Measurements from ENCODE around the gene TKT.

TKT gene

GRCh38 chr3:53195066-53195450 is 60.8 kb downstream of the TKT start:
- H3K36me3 ChIP-seq (replicated peaks; ENCODE audit: low read depth, low read length) = peaks cover 35% of the 10 kb centered on the region
- H3K27me3 ChIP-seq (ENCODE audit: low read depth, low read length) = no peaks in the 10 kb centered on the region
- TF ChIP-seq EZH2phosphoT487 (IDR thresholded peaks at IDR 0.05; ENCODE audit: low read depth) (no peak), CTCF (IDR thresholded peaks at IDR 0.05; ENCODE audit: low read depth, low read length) (no peak)
- peaks cover 20% of the 10 kb centered on the region for H3K4me1 ChIP-seq (ENCODE audit: low read length)
- no peak overlapping the region for H3K4me3 ChIP-seq (ENCODE audit: low read length)
- H3K9me3 ChIP-seq (ENCODE audit: insufficient read depth, low read length) = no peaks in the 10 kb centered on the region
- no peaks in the 10 kb centered on the region for H4K20me1 ChIP-seq (ENCODE audit: insufficient read depth, low read length)
- no peak overlapping the region for H3K9ac ChIP-seq (ENCODE audit: low read length)
- no peak overlapping the region for H3K27ac ChIP-seq (ENCODE audit: low read length)
- H3K4me2 ChIP-seq (ENCODE audit: low read length) = no peak overlapping the region
- no peak overlapping the region for H2AFZ ChIP-seq (ENCODE audit: low read depth, low read length)
- peaks cover 7% of the 10 kb centered on the region for H3K79me2 ChIP-seq (ENCODE audit: low read length)

GRCh38 chr3:53194210-53195065 is 61.4 kb downstream of the TKT start:
- H3K79me2 ChIP-seq (ENCODE audit: low read length) = peaks cover 7% of the 10 kb centered on the region
- H3K4me2 ChIP-seq (ENCODE audit: low read length) = no peak overlapping the region
- H3K4me3 ChIP-seq (ENCODE audit: low read length) = no peak overlapping the region

GRCh38 chr3:53193466-53194209 is 62.2 kb downstream of the TKT start:
- H4K20me1 ChIP-seq (ENCODE audit: insufficient read depth, low read length) = no peaks in the 10 kb centered on the region
- H3K9ac ChIP-seq (ENCODE audit: low read length) = no peak overlapping the region
- peaks cover 20% of the 10 kb centered on the region for H3K4me1 ChIP-seq (ENCODE audit: low read length)
- H3K27ac ChIP-seq (ENCODE audit: low read length) = no peak overlapping the region
- no peak overlapping the region for H3K4me3 ChIP-seq (ENCODE audit: low read length)
- H3K9me3 ChIP-seq (ENCODE audit: insufficient read depth, low read length) = no peaks in the 10 kb centered on the region
- H3K79me2 ChIP-seq (ENCODE audit: low read length) = peaks cover 7% of the 10 kb centered on the region
- H3K4me2 ChIP-seq (ENCODE audit: low read length) = no peak overlapping the region
- H2AFZ ChIP-seq (ENCODE audit: low read depth, low read length) = no peak overlapping the region
- TF ChIP-seq CTCF (IDR thresholded peaks at IDR 0.05; ENCODE audit: low read depth, low read length) (no peak), EZH2phosphoT487 (IDR thresholded peaks at IDR 0.05; ENCODE audit: low read depth) (no peak)
- peaks cover 40% of the 10 kb centered on the region for H3K36me3 ChIP-seq (replicated peaks; ENCODE audit: low read depth, low read length)
- no peaks in the 10 kb centered on the region for H3K27me3 ChIP-seq (ENCODE audit: low read depth, low read length)

More at GRCh38 chr3:53194210-53195065, 61.4 kb downstream of the TKT start:
- H3K4me1 ChIP-seq (ENCODE audit: low read length) = peaks cover 20% of the 10 kb centered on the region
- no peaks in the 10 kb centered on the region for H3K27me3 ChIP-seq (ENCODE audit: low read depth, low read length)
- no peak overlapping the region for H3K9ac ChIP-seq (ENCODE audit: low read length)
- no peaks in the 10 kb centered on the region for H3K9me3 ChIP-seq (ENCODE audit: insufficient read depth, low read length)
- H3K36me3 ChIP-seq (replicated peaks; ENCODE audit: low read depth, low read length) = peaks cover 37% of the 10 kb centered on the region
- H4K20me1 ChIP-seq (ENCODE audit: insufficient read depth, low read length) = no peaks in the 10 kb centered on the region
- TF ChIP-seq CTCF (IDR thresholded peaks at IDR 0.05; ENCODE audit: low read depth, low read length) = no peak
- TF ChIP-seq EZH2phosphoT487 (IDR thresholded peaks at IDR 0.05; ENCODE audit: low read depth) = no peak
- H3K27ac ChIP-seq (ENCODE audit: low read length) = no peak overlapping the region
- H2AFZ ChIP-seq (ENCODE audit: low read depth, low read length) = no peak overlapping the region

GRCh38 chr3:53192608-53193007 is 63.2 kb downstream of the TKT start:
- Histone ChIP-seq H3K4me3 (ENCODE audit: low read length) (no peak overlapping the region), H3K9ac (ENCODE audit: low read length) (no peak overlapping the region), H4K20me1 (ENCODE audit: insufficient read depth, low read length) (no peaks in the 10 kb centered on the region), H3K9me3 (ENCODE audit: insufficient read depth, low read length) (no peaks in the 10 kb centered on the region), H3K4me1 (ENCODE audit: low read length) (peaks cover 15% of the 10 kb centered on the region), H3K4me2 (ENCODE audit: low read length) (no peak overlapping the region), H3K27me3 (ENCODE audit: low read depth, low read length) (no peaks in the 10 kb centered on the region), H3K36me3 (replicated peaks; ENCODE audit: low read depth, low read length) (peaks cover 45% of the 10 kb centered on the region), H3K79me2 (ENCODE audit: low read length) (no peaks in the 10 kb centered on the region), H2AFZ (ENCODE audit: low read depth, low read length) (no peak overlapping the region), H3K27ac (ENCODE audit: low read length) (no peak overlapping the region)
- TF ChIP-seq CTCF (IDR thresholded peaks at IDR 0.05; ENCODE audit: low read depth, low read length) = no peak
- no peak for TF ChIP-seq EZH2phosphoT487 (IDR thresholded peaks at IDR 0.05; ENCODE audit: low read depth)

Measured in OCI-LY3 (cell line).